ENCODE results near the gene CYP51A1. TPM values are rescaled to one million over a fixed set of nuclear protein-coding genes. Genes with fewer than 3 reads are reported as not detected.

The CYP51A1 gene
- total RNA-seq, 1 donor from 2014 or later, result 175 TPM

GRCh38 chr7:92072121-92072520 is 62.2 kb downstream of the CYP51A1 start:
- Histone ChIP-seq H3K36me3 (peaks cover 70% of the 10 kb centered on the region), H3K4me3 (no peak overlapping the region), H3K4me1 (no peaks in the 10 kb centered on the region), H3K27me3 (no peaks in the 10 kb centered on the region), H3K27ac (no peak overlapping the region), H3K9me3 (no peaks in the 10 kb centered on the region)
- intact Hi-C loops (cut with DNase I), result no loop called here
- no peak for TF ChIP-seq CTCF (IDR thresholded peaks at IDR 0.05)
- no peak for ATAC-seq
- DNase-seq, result no peak

GRCh38 chr7:92071032-92071431 is 63.2 kb downstream of the CYP51A1 start:
- H3K27me3 ChIP-seq, result no peaks in the 10 kb centered on the region
- no peak overlapping the region for H3K4me3 ChIP-seq
- H3K9me3 ChIP-seq, result no peaks in the 10 kb centered on the region
- TF ChIP-seq CTCF (IDR thresholded peaks at IDR 0.05), result no peak
- no peak overlapping the region for H3K27ac ChIP-seq
- intact Hi-C loops (cut with DNase I), result no loop called here
- ATAC-seq, result no peak
- no peaks in the 10 kb centered on the region for H3K4me1 ChIP-seq
- peaks cover 71% of the 10 kb centered on the region for H3K36me3 ChIP-seq
- DNase-seq, result no peak

GRCh38 chr7:92064438-92065029 is 69.7 kb downstream of the CYP51A1 start:
- ATAC-seq (no peak), DNase-seq (no peak)
- Histone ChIP-seq H3K4me3 (no peak overlapping the region), H3K27me3 (no peaks in the 10 kb centered on the region), H3K27ac (no peak overlapping the region), H3K9me3 (no peaks in the 10 kb centered on the region), H3K36me3 (peaks cover 42% of the 10 kb centered on the region), H3K4me1 (no peaks in the 10 kb centered on the region)
- intact Hi-C loops (cut with DNase I), result no loop called here
- no peak for TF ChIP-seq CTCF (IDR thresholded peaks at IDR 0.05)

Other genes starting within 250 kb of the CYP51A1 start
- 85.3 TPM for gene AKAP9, start 193.6 kb downstream of the CYP51A1 start, total RNA-seq
- not detected for gene LRRD1, start 44.7 kb upstream of the CYP51A1 start, total RNA-seq
- 37.7 TPM for gene KRIT1, start 111.4 kb upstream of the CYP51A1 start, total RNA-seq
- gene ANKIB1, start 111.5 kb upstream of the CYP51A1 start, total RNA-seq, result 50.1 TPM